K562 treated with DMSO at 1 percent for 12 hours (cell line): Measurements from ENCODE around the gene SPAM1. TPM values are rescaled to one million over a fixed set of nuclear protein-coding genes. Genes with fewer than 3 reads are reported as not detected.

Source experiments
- total RNA-seq: library from RNA; unstranded; fragments of 300-600 nt; gene quantifications from 2 replicates; pipeline ENCODE4 v1.2.3, GENCODE V29; 2022; ENCODE audit not compliant: insufficient read depth

The SPAM1 gene
- not detected in 2 replicates for total RNA-seq

DNA sequence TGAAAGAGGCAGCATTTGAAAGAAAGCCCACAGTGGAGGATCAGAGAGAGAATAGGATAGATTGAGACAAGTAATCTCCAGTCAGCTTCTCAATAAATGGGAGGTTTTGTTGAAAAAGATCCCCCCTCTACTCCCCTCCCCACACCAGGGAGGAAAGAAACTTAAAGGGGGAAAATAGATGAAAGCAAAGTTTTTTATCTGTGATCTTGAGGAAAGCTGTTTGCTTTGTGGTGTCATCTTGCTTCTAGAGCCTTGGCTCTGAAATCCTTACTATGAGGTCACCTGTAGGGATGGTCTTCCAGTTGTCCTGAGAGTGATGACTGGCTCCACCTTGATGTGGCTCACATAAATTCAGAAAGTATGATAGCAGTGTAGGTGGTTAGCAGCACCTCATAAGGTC lies at the start of gene SPAM1:
TSS of gene SPAM1 (plus strand) at position 301 of the 400 bp plus-strand sequence. CDS start 28,330 bp downstream, outside the sequence.

Other genes starting within 250 kb of the SPAM1 start
- 3.4 and 13.6 TPM in 2 replicates for gene WASL, start 176.2 kb upstream of the SPAM1 start, total RNA-seq
- not detected in 2 replicates for gene HYAL4, start 80.1 kb upstream of the SPAM1 start, total RNA-seq
- gene TMEM229A, start 107.8 kb downstream of the SPAM1 start, total RNA-seq = not detected in 2 replicates